Liver (tissue), 9 donors: ENCODE results near the gene HPRT1. TPM values are rescaled to one million over a fixed set of nuclear protein-coding genes. Genes with fewer than 3 reads are reported as not detected.

Source experiments
- DNase-seq: peaks from one replicate; pipeline ENCODE4 v3.0.0-alpha.2; 2017; ENCODE audit warnings: low spot score
- H3K27ac ChIP-seq, 2 donors: one replicate each; pipeline ENCODE4 v1.7.0; 2013; ENCODE audit warnings: inconsistent platforms in 2 of 2, low read length in 2 of 2, control low read depth in 1 of 2, low read depth in 1 of 2, mild to moderate bottlenecking in 1 of 2
- H3K27me3 ChIP-seq, 4 donors: one replicate each; pipeline versions ENCODE4 v1.6.1 to v1.7.0; 2013; ENCODE audit warnings: low read length in 3 of 4, inconsistent platforms in 1 of 4, mild to moderate bottlenecking in 1 of 4, moderate library complexity in 1 of 4; ENCODE audit not compliant: control insufficient read depth in 4 of 4, insufficient read depth in 4 of 4
- H3K36me3 ChIP-seq, 4 donors: one replicate each; pipeline versions ENCODE4 v1.6.1 to v1.7.0; 2013; ENCODE audit warnings: low read length in 3 of 4, mild to moderate bottlenecking in 3 of 4, low read depth in 1 of 4, moderate library complexity in 1 of 4; ENCODE audit not compliant: control insufficient read depth in 4 of 4, insufficient read depth in 3 of 4
- H3K4me1 ChIP-seq, 4 donors: one replicate each; pipeline versions ENCODE4 v1.6.1 to v1.7.0; 2013; ENCODE audit warnings: low read length in 3 of 4, mild to moderate bottlenecking in 3 of 4, moderate library complexity in 1 of 4; ENCODE audit not compliant: control insufficient read depth in 4 of 4, insufficient read depth in 4 of 4
- H3K4me3 ChIP-seq, 3 donors: one replicate each; pipeline versions ENCODE4 v1.6.1 to v1.7.0; 2013; ENCODE audit warnings: low read length in 3 of 3, control low read depth in 1 of 3, low read depth in 1 of 3, mild to moderate bottlenecking in 1 of 3
- H3K9ac ChIP-seq, 2 donors: one replicate each; pipeline ENCODE4 v1.7.0; 2013; ENCODE audit warnings: low read length in 2 of 2, mild to moderate bottlenecking in 2 of 2, moderate library complexity in 2 of 2, control low read depth in 1 of 2, low read depth in 1 of 2
- H3K9me3 ChIP-seq, 4 donors: one replicate each; pipeline versions ENCODE4 v1.6.1 to v1.7.0; 2013; ENCODE audit warnings: low read length in 3 of 4; ENCODE audit not compliant: control insufficient read depth in 4 of 4
- ATF3 ChIP-seq: IDR thresholded peaks from 2 replicates; pipeline ENCODE4 v1.6.1; 2016; ENCODE audit warnings: antibody characterized with exemption
- CTCF ChIP-seq: fragments of 150-350 bp; IDR thresholded peaks from 2 replicates; pipeline ENCODE4 v1.5.1; 2017; ENCODE audit warnings: improper control_type of control experiment, low read depth, low read length; ENCODE audit not compliant: missing input control
- EGR1 ChIP-seq, 2 donors: IDR thresholded peaks; 2 replicates each; pipeline ENCODE4 v1.6.1; 2016 to 2018; ENCODE audit warnings: antibody characterized with exemption in 2 of 2, low read depth in 2 of 2
- FOXA1 ChIP-seq: IDR thresholded peaks from 2 replicates; pipeline ENCODE4 v1.6.1; 2016; ENCODE audit warnings: antibody characterized with exemption
- FOXA2 ChIP-seq: IDR thresholded peaks from 2 replicates; pipeline ENCODE4 v1.6.1; 2016; ENCODE audit warnings: antibody characterized with exemption
- GABPA ChIP-seq, 2 donors: IDR thresholded peaks in 1 of 2; conservative IDR thresholded peaks in 1 of 2; 2 replicates each; pipeline ENCODE4 v1.6.1; 2016; ENCODE audit warnings: antibody characterized with exemption in 2 of 2, mild to moderate bottlenecking in 1 of 2, moderate library complexity in 1 of 2
- HNF4A ChIP-seq, 2 donors: conservative IDR thresholded peaks; 2 replicates each; pipeline ENCODE4 v1.6.1; 2016; ENCODE audit warnings: antibody characterized with exemption in 2 of 2, mild to moderate bottlenecking in 2 of 2
- HNF4G ChIP-seq: IDR thresholded peaks from 2 replicates; pipeline ENCODE4 v1.6.1; 2016; ENCODE audit warnings: antibody characterized with exemption
- JUND ChIP-seq, 2 donors: IDR thresholded peaks; 2 replicates each; pipeline ENCODE4 v1.6.1; 2016; ENCODE audit warnings: antibody characterized with exemption in 2 of 2
- MAX ChIP-seq: IDR thresholded peaks from 2 replicates; pipeline ENCODE4 v1.6.1; 2016; ENCODE audit warnings: antibody characterized with exemption
- NR2F2 ChIP-seq: IDR thresholded peaks from 2 replicates; pipeline ENCODE4 v1.6.1; 2016; ENCODE audit warnings: antibody characterized with exemption
- RAD21 ChIP-seq, 2 donors: IDR thresholded peaks; 2 replicates each; pipeline ENCODE4 v1.6.1; 2016; ENCODE audit warnings: antibody characterized with exemption in 2 of 2, mild to moderate bottlenecking in 2 of 2
- REST ChIP-seq: IDR thresholded peaks from 2 replicates; pipeline ENCODE4 v1.6.1; 2016; ENCODE audit warnings: antibody characterized with exemption, mild to moderate bottlenecking
- SP1 ChIP-seq: IDR thresholded peaks from 2 replicates; pipeline ENCODE4 v1.6.1; 2018; ENCODE audit warnings: antibody characterized with exemption, mild to moderate bottlenecking
- TAF1 ChIP-seq: conservative IDR thresholded peaks from 2 replicates; pipeline ENCODE4 v1.6.1; 2016; ENCODE audit warnings: antibody characterized with exemption, mild to moderate bottlenecking
- YY1 ChIP-seq: IDR thresholded peaks from 2 replicates; pipeline ENCODE4 v1.6.1; 2016; ENCODE audit warnings: antibody characterized with exemption, mild to moderate bottlenecking
- ZBTB33 ChIP-seq: IDR thresholded peaks from 2 replicates; pipeline ENCODE4 v1.6.1; 2016; ENCODE audit warnings: antibody characterized with exemption
- WGBS: extraction: QIAGEN DNeasy Blood & Tissue Kit; methylation state at CpG from one replicate; pipeline ENCODE4 v1.1.7; 2013; 5-methylcytosine and 5-hydroxymethylcytosine counted together
- polyA plus RNA-seq, 2 donors: library from polyadenylated mRNA; stranded (reverse) in 1 of 2; unstranded in 1 of 2; fragments of 200-250 nt in 1 of 2; fragments of >200 nt in 1 of 2; fragmentation: Nextera tagmentation in 1 of 2; extraction: Ambion mirVana in 1 of 2; gene quantifications; one replicate each; pipeline versions ENCODE4 v1.2.1 to v1.2.3, GENCODE V29; 2013 to 2015
- total RNA-seq, 2 donors: library from RNA; depleted of rRNA; stranded (reverse); fragments of >200 nt; gene quantifications; one replicate each; pipeline ENCODE4 v1.2.3, GENCODE V29; 2014
- donor health status: healthy.
- donor health status: healthy.
- donor health status: healthy.
- donor health status: healthy.
- donor health status: healthy.

HPRT1 gene
- total and polyA plus RNA-seq, 4 donors, result 5.7 to 18.4 (median 12.1) TPM

- TF ChIP-seq MAX (no peak), GABPA (IDR thresholded peaks at IDR 0.05 in 1 of 2, conservative IDR thresholded peaks at IDR 0.05 in 1 of 2) (no peak), ZBTB33 (no peak)
Measured at GRCh38 chrX:134452596-134452995, 7.4 kb upstream of the HPRT1 start (continued).

- 73% methylated on average over 6 of the region's 6 CpGs for WGBS
- Histone ChIP-seq H3K9ac (no peak overlapping the region), H3K36me3 (no peaks in the 10 kb centered on the region), H3K9me3 (no peaks in the 10 kb centered on the region), H3K4me3 (no peak overlapping the region), H3K4me1 (peaks cover 0 to 2% (median 0%) of the 10 kb centered on the region in 4 donors), H3K27me3 (no peaks in the 10 kb centered on the region), H3K27ac (no peak overlapping the region)
- TF ChIP-seq SP1 (no peak), GABPA (IDR thresholded peaks at IDR 0.05 in 1 of 2, conservative IDR thresholded peaks at IDR 0.05 in 1 of 2) (no peak), REST (no peak), JUND (IDR thresholded peaks at IDR 0.05) (no peak), TAF1 (no peak)
- no peak for DNase-seq
Measured at GRCh38 chrX:134453631-134454030, 6.3 kb upstream of the HPRT1 start.

GRCh38 chrX:134454506-134454905, 5.5 kb upstream of the HPRT1 start:
- no peak overlapping the region for H3K4me3 ChIP-seq
- no peaks in the 10 kb centered on the region for H3K27me3 ChIP-seq
- peaks cover 0 to 2% (median under 1%) of the 10 kb centered on the region in 4 donors for H3K4me1 ChIP-seq
- no peaks in the 10 kb centered on the region for H3K36me3 ChIP-seq
- no peak for DNase-seq
- H3K9me3 ChIP-seq, result no peaks in the 10 kb centered on the region
- H3K9ac ChIP-seq, result no peak overlapping the region
- H3K27ac ChIP-seq, result no peak overlapping the region
- WGBS, result 95% methylated on average over 7 of the region's 7 CpGs
- TF ChIP-seq HNF4A (conservative IDR thresholded peaks at IDR 0.05), result no peak
- no peak for TF ChIP-seq HNF4G
- TF ChIP-seq ZBTB33, result no peak
- TF ChIP-seq RAD21 (IDR thresholded peaks at IDR 0.05), result no peak
- TF ChIP-seq YY1, result no peak
- TF ChIP-seq FOXA1, result no peak
- no peak for TF ChIP-seq CTCF
- TF ChIP-seq MAX, result no peak
- TF ChIP-seq FOXA2, result no peak
- TF ChIP-seq ATF3, result no peak
- no peak for TF ChIP-seq SP1
- TF ChIP-seq TAF1, result no peak
- no peak for TF ChIP-seq JUND (IDR thresholded peaks at IDR 0.05)
- TF ChIP-seq EGR1 (IDR thresholded peaks at IDR 0.05; ENCODE audit: low read depth in 2 of 2), result no peak
- TF ChIP-seq GABPA (IDR thresholded peaks at IDR 0.05 in 1 of 2, conservative IDR thresholded peaks at IDR 0.05 in 1 of 2), result no peak
- TF ChIP-seq NR2F2, result no peak
